HepG2 (cell line): ENCODE measurements around the gene ACACB. TPM values are rescaled to one million over a fixed set of nuclear protein-coding genes. Genes with fewer than 3 reads are reported as not detected.
A peak's percentile ranks its signal among the peaks of the same experiment; 100 is the strongest.

Experiments
- AHR ChIP-seq: IDR thresholded peaks from 2 replicates; pipeline ENCODE4 v1.6.1; 2018; ENCODE audit warnings: missing genetic modification reagents, missing compliant biosample characterization
- BORCS8-MEF2B ChIP-seq: sonication (generic); formaldehyde crosslinking; IDR thresholded peaks from 2 replicates; pipeline ENCODE4 v1.8.0; 2022; ENCODE audit warnings: mild to moderate bottlenecking, missing genetic modification reagents
- CBFB ChIP-seq: sonication (generic); formaldehyde crosslinking; IDR thresholded peaks from 2 replicates; pipeline ENCODE4 v1.4.0; 2020; ENCODE audit warnings: missing genetic modification reagents
- KDM5B ChIP-seq: sonication (generic); formaldehyde crosslinking; IDR thresholded peaks from 2 replicates; pipeline ENCODE4 v1.4.0; 2020; ENCODE audit warnings: missing genetic modification reagents, mild to moderate bottlenecking, borderline replicate concordance
- NONO ChIP-seq, 2 experiments: fragments of 450-650 bp in 1 of 2; sonication (generic) in 1 of 2; formaldehyde crosslinking in 1 of 2; IDR thresholded peaks in 1 of 2; conservative IDR thresholded peaks in 1 of 2; 2 replicates each; pipeline versions ENCODE4 v1.6.1 to v1.8.0; 2017 to 2022; ENCODE audit warnings: mild to moderate bottlenecking in 1 of 2, missing genetic modification reagents in 1 of 2, moderate library complexity in 1 of 2
- TBX3 ChIP-seq: fragments of 450-650 bp; IDR thresholded peaks from 2 replicates; pipeline ENCODE4 v1.6.1; 2017; ENCODE audit warnings: antibody characterized with exemption, mild to moderate bottlenecking, inconsistent platforms, borderline replicate concordance
- THAP11 ChIP-seq: IDR thresholded peaks from 2 replicates; pipeline ENCODE4 v1.6.1; 2016; ENCODE audit warnings: missing biosample characterization, missing genetic modification reagents
- YEATS4 ChIP-seq: sonication (generic); formaldehyde crosslinking; IDR thresholded peaks from 2 replicates; pipeline ENCODE4 v1.4.0; 2020; ENCODE audit warnings: missing genetic modification reagents, borderline replicate concordance
- ZIK1 ChIP-seq: sonication (generic); formaldehyde crosslinking; IDR thresholded peaks from 2 replicates; pipeline ENCODE4 v1.5.0; 2020; ENCODE audit warnings: mild to moderate bottlenecking, low read depth, missing genetic modification reagents, borderline replicate concordance
- ZNF569 ChIP-seq: sonication (generic); formaldehyde crosslinking; IDR thresholded peaks from 2 replicates; pipeline ENCODE4 v1.5.0; 2020; ENCODE audit warnings: mild to moderate bottlenecking, missing genetic modification reagents, moderate library complexity, borderline replicate concordance
- ZNF7 ChIP-seq: IDR thresholded peaks from 2 replicates; pipeline ENCODE4 v1.6.1; 2016; ENCODE audit warnings: missing biosample characterization, missing genetic modification reagents
- polyA plus RNA-seq, 8 experiments: library from polyadenylated mRNA; depleted of rRNA in 3 of 8; stranded (reverse) in 7 of 8; unstranded in 1 of 8; fragments of >200 nt; fragmentation: Illumina TruSeq in 4 of 8; extraction: Trizol in 4 of 8; gene quantifications; 2 replicates each; pipeline versions ENCODE4 v1.2.1 to v1.2.3, GENCODE V29; 2011 to 2016; ENCODE audit warnings: low read depth in 4 of 8, missing spikeins in 1 of 8, mixed read lengths in 1 of 8; ENCODE audit not compliant: insufficient read depth in 1 of 8
- total RNA-seq, 5 experiments: library from RNA; depleted of rRNA; stranded (reverse); fragments of >200 nt; fragmentation: Illumina TruSeq; extraction: Trizol; gene quantifications; 2 replicates each; pipeline ENCODE4 v1.2.3, GENCODE V29; 2016; ENCODE audit warnings: low read depth in 1 of 5
- TF ChIP-seq, protein P1 (sequence below): sonication (generic); formaldehyde crosslinking; IDR thresholded peaks from 2 replicates; pipeline ENCODE4 v1.8.0; 2022; ENCODE audit warnings: missing genetic modification reagents, mild to moderate bottlenecking, borderline replicate concordance
- TF ChIP-seq, protein P2 (sequence below): sonication (generic); formaldehyde crosslinking; conservative IDR thresholded peaks from 2 replicates; pipeline ENCODE4 v1.4.0; 2020; ENCODE audit warnings: missing genetic modification reagents
- TF ChIP-seq, protein P3 (sequence below): sonication (generic); formaldehyde crosslinking; IDR thresholded peaks from 2 replicates; pipeline ENCODE4 v1.4.0; 2020; ENCODE audit warnings: mild to moderate bottlenecking, missing genetic modification reagents
- TF ChIP-seq, protein P4 (sequence below): sonication (generic); formaldehyde crosslinking; IDR thresholded peaks from 2 replicates; pipeline ENCODE4 v1.8.1; 2023; ENCODE audit warnings: mild to moderate bottlenecking, missing genetic modification reagents
- TF ChIP-seq, protein P5 (sequence below): sonication (generic); formaldehyde crosslinking; conservative IDR thresholded peaks from 2 replicates; pipeline ENCODE4 v1.8.1; 2023; ENCODE audit warnings: missing genetic modification reagents
- TF ChIP-seq, protein P6 (sequence below): sonication (generic); formaldehyde crosslinking; IDR thresholded peaks from 2 replicates; pipeline ENCODE4 v1.8.1; 2023; ENCODE audit warnings: mild to moderate bottlenecking, missing genetic modification reagents, borderline replicate concordance

ACACB gene
- total and polyA plus RNA-seq, 2 of the 13 experiments (the other 11 are each of a cell fraction or from before 2014, with no cell fraction given), result 6.2 to 8.6 TPM

DNA sequence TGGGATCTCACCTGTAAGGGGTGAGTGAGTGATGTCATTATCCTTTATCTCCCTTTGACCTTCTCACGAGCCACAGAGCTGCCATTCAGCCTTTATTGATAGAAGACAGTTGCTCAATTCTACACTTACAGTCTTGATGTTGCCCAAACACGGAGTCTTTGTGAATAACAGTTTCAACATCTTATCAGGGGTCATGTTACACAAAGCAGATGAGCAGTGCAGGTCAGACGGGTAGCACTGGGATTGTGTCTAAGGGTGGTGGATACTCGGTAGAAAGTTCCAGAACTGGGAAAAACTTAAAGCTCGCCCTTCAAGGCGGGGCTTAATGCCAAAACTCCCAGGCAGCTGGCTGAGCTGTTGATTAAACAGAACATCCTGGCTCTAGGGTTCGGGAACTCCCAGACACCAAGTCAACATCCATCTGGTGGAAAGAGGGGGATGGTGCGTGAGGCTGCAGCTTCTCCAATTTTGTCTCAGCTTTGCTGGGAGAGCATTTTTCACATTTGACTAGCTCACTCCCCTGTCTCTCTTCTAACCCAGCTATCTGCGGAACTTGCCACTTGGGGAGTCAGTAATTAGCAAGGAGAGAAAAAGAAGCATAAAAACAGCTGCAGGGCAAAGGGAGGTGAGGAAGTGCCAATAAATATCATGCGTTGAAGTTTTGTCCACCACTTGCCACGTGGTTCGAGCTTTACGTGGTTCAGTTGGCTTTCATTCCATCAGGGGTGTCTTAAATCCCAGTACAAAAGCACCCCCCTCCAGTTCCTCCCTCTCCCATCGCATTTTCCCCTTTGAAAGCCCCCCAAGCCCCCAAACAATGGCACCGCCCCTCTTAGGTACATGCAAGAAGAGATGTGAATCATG is 161.7 kb downstream of the ACACB start (continued):
- TF ChIP-seq YEATS4 (CRISPR knock-in tag), result no peak
- TF ChIP-seq, protein P1, sequence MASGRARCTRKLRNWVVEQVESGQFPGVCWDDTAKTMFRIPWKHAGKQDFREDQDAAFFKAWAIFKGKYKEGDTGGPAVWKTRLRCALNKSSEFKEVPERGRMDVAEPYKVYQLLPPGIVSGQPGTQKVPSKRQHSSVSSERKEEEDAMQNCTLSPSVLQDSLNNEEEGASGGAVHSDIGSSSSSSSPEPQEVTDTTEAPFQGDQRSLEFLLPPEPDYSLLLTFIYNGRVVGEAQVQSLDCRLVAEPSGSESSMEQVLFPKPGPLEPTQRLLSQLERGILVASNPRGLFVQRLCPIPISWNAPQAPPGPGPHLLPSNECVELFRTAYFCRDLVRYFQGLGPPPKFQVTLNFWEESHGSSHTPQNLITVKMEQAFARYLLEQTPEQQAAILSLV, result peak; percentile 55; the same call in 1 of the 2 replicates
- no peak for TF ChIP-seq TBX3
- TF ChIP-seq, protein P2, sequence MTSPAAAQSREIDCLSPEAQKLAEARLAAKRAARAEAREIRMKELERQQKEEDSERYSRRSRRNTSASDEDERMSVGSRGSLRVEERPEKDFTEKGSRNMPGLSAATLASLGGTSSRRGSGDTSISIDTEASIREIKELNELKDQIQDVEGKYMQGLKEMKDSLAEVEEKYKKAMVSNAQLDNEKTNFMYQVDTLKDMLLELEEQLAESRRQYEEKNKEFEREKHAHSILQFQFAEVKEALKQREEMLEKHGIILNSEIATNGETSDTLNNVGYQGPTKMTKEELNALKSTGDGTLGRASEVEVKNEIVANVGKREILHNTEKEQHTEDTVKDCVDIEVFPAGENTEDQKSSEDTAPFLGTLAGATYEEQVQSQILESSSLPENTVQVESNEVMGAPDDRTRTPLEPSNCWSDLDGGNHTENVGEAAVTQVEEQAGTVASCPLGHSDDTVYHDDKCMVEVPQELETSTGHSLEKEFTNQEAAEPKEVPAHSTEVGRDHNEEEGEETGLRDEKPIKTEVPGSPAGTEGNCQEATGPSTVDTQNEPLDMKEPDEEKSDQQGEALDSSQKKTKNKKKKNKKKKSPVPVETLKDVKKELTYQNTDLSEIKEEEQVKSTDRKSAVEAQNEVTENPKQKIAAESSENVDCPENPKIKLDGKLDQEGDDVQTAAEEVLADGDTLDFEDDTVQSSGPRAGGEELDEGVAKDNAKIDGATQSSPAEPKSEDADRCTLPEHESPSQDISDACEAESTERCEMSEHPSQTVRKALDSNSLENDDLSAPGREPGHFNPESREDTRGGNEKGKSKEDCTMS (CRISPR knock-in tag), result no peak
- TF ChIP-seq, protein P3, sequence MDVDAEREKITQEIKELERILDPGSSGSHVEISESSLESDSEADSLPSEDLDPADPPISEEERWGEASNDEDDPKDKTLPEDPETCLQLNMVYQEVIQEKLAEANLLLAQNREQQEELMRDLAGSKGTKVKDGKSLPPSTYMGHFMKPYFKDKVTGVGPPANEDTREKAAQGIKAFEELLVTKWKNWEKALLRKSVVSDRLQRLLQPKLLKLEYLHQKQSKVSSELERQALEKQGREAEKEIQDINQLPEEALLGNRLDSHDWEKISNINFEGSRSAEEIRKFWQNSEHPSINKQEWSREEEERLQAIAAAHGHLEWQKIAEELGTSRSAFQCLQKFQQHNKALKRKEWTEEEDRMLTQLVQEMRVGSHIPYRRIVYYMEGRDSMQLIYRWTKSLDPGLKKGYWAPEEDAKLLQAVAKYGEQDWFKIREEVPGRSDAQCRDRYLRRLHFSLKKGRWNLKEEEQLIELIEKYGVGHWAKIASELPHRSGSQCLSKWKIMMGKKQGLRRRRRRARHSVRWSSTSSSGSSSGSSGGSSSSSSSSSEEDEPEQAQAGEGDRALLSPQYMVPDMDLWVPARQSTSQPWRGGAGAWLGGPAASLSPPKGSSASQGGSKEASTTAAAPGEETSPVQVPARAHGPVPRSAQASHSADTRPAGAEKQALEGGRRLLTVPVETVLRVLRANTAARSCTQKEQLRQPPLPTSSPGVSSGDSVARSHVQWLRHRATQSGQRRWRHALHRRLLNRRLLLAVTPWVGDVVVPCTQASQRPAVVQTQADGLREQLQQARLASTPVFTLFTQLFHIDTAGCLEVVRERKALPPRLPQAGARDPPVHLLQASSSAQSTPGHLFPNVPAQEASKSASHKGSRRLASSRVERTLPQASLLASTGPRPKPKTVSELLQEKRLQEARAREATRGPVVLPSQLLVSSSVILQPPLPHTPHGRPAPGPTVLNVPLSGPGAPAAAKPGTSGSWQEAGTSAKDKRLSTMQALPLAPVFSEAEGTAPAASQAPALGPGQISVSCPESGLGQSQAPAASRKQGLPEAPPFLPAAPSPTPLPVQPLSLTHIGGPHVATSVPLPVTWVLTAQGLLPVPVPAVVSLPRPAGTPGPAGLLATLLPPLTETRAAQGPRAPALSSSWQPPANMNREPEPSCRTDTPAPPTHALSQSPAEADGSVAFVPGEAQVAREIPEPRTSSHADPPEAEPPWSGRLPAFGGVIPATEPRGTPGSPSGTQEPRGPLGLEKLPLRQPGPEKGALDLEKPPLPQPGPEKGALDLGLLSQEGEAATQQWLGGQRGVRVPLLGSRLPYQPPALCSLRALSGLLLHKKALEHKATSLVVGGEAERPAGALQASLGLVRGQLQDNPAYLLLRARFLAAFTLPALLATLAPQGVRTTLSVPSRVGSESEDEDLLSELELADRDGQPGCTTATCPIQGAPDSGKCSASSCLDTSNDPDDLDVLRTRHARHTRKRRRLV (CRISPR knock-in tag), result no peak
- TF ChIP-seq BORCS8-MEF2B (CRISPR knock-in tag), result no peak
- TF ChIP-seq KDM5B (CRISPR knock-in tag), result no peak
- TF ChIP-seq CBFB (CRISPR knock-in tag), result no peak
- TF ChIP-seq ZNF7, result no peak
- TF ChIP-seq ZNF569 (CRISPR knock-in tag), result no peak
- TF ChIP-seq, protein P4, sequence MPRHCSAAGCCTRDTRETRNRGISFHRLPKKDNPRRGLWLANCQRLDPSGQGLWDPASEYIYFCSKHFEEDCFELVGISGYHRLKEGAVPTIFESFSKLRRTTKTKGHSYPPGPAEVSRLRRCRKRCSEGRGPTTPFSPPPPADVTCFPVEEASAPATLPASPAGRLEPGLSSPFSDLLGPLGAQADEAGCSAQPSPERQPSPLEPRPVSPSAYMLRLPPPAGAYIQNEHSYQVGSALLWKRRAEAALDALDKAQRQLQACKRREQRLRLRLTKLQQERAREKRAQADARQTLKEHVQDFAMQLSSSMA (CRISPR knock-in tag), result no peak
- TF ChIP-seq NONO (IDR thresholded peaks at IDR 0.05), result no peak
- TF ChIP-seq NONO (CRISPR knock-in tag; conservative IDR thresholded peaks at IDR 0.05), result peak; percentile 56; the same call in 1 of the 2 replicates
- TF ChIP-seq, protein P5, sequence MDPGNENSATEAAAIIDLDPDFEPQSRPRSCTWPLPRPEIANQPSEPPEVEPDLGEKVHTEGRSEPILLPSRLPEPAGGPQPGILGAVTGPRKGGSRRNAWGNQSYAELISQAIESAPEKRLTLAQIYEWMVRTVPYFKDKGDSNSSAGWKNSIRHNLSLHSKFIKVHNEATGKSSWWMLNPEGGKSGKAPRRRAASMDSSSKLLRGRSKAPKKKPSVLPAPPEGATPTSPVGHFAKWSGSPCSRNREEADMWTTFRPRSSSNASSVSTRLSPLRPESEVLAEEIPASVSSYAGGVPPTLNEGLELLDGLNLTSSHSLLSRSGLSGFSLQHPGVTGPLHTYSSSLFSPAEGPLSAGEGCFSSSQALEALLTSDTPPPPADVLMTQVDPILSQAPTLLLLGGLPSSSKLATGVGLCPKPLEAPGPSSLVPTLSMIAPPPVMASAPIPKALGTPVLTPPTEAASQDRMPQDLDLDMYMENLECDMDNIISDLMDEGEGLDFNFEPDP, result no peak
- TF ChIP-seq AHR, result no peak; the same call in 1 of the 2 replicates
- TF ChIP-seq THAP11 (CRISPR knock-in tag), result peak; percentile 71
- TF ChIP-seq ZIK1, result no peak
- TF ChIP-seq, protein P6, sequence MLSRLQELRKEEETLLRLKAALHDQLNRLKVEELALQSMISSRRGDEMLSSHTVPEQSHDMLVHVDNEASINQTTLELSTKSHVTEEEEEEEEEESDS (CRISPR knock-in tag), result no peak
